Measurements from ENCODE around the gene GATA6. TPM values are rescaled to one million over a fixed set of nuclear protein-coding genes. Genes with fewer than 3 reads are reported as not detected.

The GATA6 gene
- polyA plus RNA-seq, 1 of the 3 experiments (the other 2 are of a cell fraction): not detected

DNA sequence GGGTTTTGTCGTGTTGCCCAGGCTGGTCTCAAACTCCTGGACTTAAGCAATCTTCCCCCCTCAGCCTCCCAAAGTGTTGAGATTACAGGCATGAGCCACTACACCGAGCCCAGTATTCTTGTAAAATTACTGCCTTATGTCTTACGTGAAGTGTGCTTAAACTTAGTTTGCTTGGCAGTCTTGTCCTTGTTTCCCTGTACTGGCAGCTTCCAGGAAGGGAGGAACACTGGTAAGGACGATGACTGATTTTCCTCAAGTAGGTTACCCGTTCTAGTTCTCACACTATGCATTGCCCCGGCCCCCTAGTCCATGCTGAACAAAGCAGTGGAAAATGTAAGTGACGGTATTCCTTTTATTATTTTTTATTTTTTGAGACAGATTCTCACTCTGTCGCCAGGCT lies 19.7 kb upstream of the GATA6 start (continued):
- TF ChIP-seq, protein P1, sequence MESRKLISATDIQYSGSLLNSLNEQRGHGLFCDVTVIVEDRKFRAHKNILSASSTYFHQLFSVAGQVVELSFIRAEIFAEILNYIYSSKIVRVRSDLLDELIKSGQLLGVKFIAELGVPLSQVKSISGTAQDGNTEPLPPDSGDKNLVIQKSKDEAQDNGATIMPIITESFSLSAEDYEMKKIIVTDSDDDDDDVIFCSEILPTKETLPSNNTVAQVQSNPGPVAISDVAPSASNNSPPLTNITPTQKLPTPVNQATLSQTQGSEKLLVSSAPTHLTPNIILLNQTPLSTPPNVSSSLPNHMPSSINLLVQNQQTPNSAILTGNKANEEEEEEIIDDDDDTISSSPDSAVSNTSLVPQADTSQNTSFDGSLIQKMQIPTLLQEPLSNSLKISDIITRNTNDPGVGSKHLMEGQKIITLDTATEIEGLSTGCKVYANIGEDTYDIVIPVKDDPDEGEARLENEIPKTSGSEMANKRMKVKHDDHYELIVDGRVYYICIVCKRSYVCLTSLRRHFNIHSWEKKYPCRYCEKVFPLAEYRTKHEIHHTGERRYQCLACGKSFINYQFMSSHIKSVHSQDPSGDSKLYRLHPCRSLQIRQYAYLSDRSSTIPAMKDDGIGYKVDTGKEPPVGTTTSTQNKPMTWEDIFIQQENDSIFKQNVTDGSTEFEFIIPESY (IDR thresholded peaks at IDR 0.05; ENCODE audit: borderline replicate concordance, low read depth): no peak
- TF ChIP-seq POLR2AphosphoS5 (IDR thresholded peaks at IDR 0.05; ENCODE audit: low read depth, low read length): no peak
- TF ChIP-seq TCF12 (IDR thresholded peaks at IDR 0.05): no peak

DNA sequence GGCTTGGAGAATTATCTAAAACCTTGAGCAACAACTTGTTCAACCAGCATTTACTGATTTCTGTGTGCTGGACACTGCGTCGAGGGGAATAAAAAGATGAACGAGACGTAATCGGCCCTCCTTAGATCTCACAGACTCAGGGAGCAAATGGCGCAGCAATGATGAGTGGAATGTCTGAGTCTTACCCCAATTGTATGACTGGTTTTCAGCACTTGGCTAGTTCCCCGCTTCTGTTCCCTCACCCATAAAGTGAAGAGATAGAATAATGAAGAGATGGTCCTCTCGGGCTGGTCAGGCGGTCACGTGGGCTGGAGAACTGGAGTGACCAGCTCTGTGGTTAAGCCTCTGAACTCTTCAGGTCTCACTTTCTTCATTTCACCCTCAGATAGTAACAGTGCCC lies 17.3 kb upstream of the GATA6 start:
- no peaks in the 10 kb centered on the region for H4K20me1 ChIP-seq (ENCODE audit: insufficient read depth)
- DNase-seq: no peak
- H3K9ac ChIP-seq: no peak overlapping the region
- TF ChIP-seq FOXJ3 (CRISPR knock-in tag; IDR thresholded peaks at IDR 0.05) (no peak), MXI1 (IDR thresholded peaks at IDR 0.05; ENCODE audit: low read depth, low read length) (no peak), TAF1 (IDR thresholded peaks at IDR 0.05; ENCODE audit: borderline replicate concordance, low read depth, low read length) (no peak)
- TF ChIP-seq, protein P2, sequence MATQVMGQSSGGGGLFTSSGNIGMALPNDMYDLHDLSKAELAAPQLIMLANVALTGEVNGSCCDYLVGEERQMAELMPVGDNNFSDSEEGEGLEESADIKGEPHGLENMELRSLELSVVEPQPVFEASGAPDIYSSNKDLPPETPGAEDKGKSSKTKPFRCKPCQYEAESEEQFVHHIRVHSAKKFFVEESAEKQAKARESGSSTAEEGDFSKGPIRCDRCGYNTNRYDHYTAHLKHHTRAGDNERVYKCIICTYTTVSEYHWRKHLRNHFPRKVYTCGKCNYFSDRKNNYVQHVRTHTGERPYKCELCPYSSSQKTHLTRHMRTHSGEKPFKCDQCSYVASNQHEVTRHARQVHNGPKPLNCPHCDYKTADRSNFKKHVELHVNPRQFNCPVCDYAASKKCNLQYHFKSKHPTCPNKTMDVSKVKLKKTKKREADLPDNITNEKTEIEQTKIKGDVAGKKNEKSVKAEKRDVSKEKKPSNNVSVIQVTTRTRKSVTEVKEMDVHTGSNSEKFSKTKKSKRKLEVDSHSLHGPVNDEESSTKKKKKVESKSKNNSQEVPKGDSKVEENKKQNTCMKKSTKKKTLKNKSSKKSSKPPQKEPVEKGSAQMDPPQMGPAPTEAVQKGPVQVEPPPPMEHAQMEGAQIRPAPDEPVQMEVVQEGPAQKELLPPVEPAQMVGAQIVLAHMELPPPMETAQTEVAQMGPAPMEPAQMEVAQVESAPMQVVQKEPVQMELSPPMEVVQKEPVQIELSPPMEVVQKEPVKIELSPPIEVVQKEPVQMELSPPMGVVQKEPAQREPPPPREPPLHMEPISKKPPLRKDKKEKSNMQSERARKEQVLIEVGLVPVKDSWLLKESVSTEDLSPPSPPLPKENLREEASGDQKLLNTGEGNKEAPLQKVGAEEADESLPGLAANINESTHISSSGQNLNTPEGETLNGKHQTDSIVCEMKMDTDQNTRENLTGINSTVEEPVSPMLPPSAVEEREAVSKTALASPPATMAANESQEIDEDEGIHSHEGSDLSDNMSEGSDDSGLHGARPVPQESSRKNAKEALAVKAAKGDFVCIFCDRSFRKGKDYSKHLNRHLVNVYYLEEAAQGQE (IDR thresholded peaks at IDR 0.05; ENCODE audit: low read depth, low read length): peak; percentile 63; the same call in 1 of the 2 replicates
- H2AFZ ChIP-seq (ENCODE audit: low read depth): no peak overlapping the region
- H3F3A ChIP-seq (replicated peaks; ENCODE audit: insufficient read depth): no peaks in the 10 kb centered on the region
- ChIA-PET POLR2A (no interaction called here), CTCF (no interaction called here)
- H3K36me3 ChIP-seq (replicated peaks in 1 of 2; ENCODE audit: control insufficient read depth in 1 of 2, insufficient read depth in 2 of 2, low read length in 1 of 2): no peaks in the 10 kb centered on the region
- H3K27me3 ChIP-seq (ENCODE audit: insufficient read depth): peaks cover 13% of the 10 kb centered on the region; the same call in 1 of the 2 replicates
- WGBS (ENCODE audit: low lambda C conversion rate): 9% methylated on average over 9 of the region's 10 CpGs
- H3K79me2 ChIP-seq (ENCODE audit: insufficient read depth): no peaks in the 10 kb centered on the region
- H3K4me1 ChIP-seq (ENCODE audit: control insufficient read depth in 1 of 2, insufficient read depth in 2 of 2, low read depth in 1 of 2, low read length in 1 of 2): no peaks in the 10 kb centered on the region
- H3K27ac ChIP-seq (ENCODE audit: low read depth in 2 of 2, low read length in 1 of 2): no peak overlapping the region
- no peak overlapping the region for H3K4me2 ChIP-seq
- H3K4me3 ChIP-seq (ENCODE audit: low read depth in 2 of 2, low read length in 1 of 2): no peak overlapping the region
- H3K9me3 ChIP-seq: no peaks in the 10 kb centered on the region
- H3K9me2 ChIP-seq: no peaks in the 10 kb centered on the region

DNA sequence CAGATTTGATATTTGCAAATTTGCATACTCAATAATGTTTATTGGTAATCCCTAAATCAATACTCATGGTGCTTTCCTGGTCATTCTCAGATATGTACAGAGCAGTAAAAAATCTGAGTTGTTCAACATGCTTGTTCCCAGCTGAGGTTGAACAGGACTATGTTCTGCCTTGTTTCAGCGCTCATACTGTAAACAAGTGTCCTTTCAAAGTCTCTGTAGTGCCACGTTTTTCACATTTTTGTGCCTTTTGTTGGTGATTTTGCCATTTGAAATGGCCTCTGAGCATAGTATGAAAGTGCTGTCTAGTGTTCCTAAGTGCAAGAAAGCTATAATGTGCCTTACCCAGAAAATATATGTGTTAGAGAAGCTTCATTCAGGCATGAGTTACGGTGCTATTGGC lies 16.0 kb upstream of the GATA6 start:
- H3K4me2 ChIP-seq: no peak overlapping the region
- POLR2A ChIA-PET: no interaction called here
- TF ChIP-seq NRF1 (IDR thresholded peaks at IDR 0.05; ENCODE audit: low read depth, low read length) (no peak), RCOR1 (IDR thresholded peaks at IDR 0.05; ENCODE audit: low read length) (no peak), ELF1 (IDR thresholded peaks at IDR 0.05) (no peak), GATA2 (CRISPR knock-in tag; IDR thresholded peaks at IDR 0.05) (no peak), CHD2 (IDR thresholded peaks at IDR 0.05; ENCODE audit: low read length, partially characterized antibody) (no peak), MXI1 (IDR thresholded peaks at IDR 0.05; ENCODE audit: low read depth, low read length) (no peak), TEAD4 (IDR thresholded peaks at IDR 0.05; ENCODE audit: borderline replicate concordance, insufficient read depth) (no peak), POLR2AphosphoS5 (IDR thresholded peaks at IDR 0.05; ENCODE audit: low read depth, low read length) (no peak), TAF1 (IDR thresholded peaks at IDR 0.05; ENCODE audit: borderline replicate concordance, low read depth, low read length) (no peak), SIN3A (IDR thresholded peaks at IDR 0.05; ENCODE audit: borderline replicate concordance, low read depth, low read length) (no peak)
- TF ChIP-seq, protein P3, sequence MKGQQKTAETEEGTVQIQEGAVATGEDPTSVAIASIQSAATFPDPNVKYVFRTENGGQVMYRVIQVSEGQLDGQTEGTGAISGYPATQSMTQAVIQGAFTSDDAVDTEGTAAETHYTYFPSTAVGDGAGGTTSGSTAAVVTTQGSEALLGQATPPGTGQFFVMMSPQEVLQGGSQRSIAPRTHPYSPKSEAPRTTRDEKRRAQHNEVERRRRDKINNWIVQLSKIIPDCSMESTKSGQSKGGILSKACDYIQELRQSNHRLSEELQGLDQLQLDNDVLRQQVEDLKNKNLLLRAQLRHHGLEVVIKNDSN (IDR thresholded peaks at IDR 0.05; ENCODE audit: borderline replicate concordance, low read depth): no peak
- TF ChIP-seq, protein P4, sequence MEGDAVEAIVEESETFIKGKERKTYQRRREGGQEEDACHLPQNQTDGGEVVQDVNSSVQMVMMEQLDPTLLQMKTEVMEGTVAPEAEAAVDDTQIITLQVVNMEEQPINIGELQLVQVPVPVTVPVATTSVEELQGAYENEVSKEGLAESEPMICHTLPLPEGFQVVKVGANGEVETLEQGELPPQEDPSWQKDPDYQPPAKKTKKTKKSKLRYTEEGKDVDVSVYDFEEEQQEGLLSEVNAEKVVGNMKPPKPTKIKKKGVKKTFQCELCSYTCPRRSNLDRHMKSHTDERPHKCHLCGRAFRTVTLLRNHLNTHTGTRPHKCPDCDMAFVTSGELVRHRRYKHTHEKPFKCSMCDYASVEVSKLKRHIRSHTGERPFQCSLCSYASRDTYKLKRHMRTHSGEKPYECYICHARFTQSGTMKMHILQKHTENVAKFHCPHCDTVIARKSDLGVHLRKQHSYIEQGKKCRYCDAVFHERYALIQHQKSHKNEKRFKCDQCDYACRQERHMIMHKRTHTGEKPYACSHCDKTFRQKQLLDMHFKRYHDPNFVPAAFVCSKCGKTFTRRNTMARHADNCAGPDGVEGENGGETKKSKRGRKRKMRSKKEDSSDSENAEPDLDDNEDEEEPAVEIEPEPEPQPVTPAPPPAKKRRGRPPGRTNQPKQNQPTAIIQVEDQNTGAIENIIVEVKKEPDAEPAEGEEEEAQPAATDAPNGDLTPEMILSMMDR (IDR thresholded peaks at IDR 0.05): no peak
- TF ChIP-seq, protein P5, sequence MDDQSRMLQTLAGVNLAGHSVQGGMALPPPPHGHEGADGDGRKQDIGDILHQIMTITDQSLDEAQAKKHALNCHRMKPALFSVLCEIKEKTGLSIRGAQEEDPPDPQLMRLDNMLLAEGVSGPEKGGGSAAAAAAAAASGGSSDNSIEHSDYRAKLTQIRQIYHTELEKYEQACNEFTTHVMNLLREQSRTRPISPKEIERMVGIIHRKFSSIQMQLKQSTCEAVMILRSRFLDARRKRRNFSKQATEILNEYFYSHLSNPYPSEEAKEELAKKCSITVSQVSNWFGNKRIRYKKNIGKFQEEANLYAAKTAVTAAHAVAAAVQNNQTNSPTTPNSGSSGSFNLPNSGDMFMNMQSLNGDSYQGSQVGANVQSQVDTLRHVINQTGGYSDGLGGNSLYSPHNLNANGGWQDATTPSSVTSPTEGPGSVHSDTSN (IDR thresholded peaks at IDR 0.05): no peak

More for the DNA sequence above, 16.0 kb upstream of the GATA6 start:
- H3K79me2 ChIP-seq (ENCODE audit: insufficient read depth): no peaks in the 10 kb centered on the region
- peaks cover 23% of the 10 kb centered on the region; the same call in 1 of the 2 replicates for H3K27me3 ChIP-seq (ENCODE audit: insufficient read depth)
- 19% methylated on average over 3 of the region's 3 CpGs for WGBS (ENCODE audit: low lambda C conversion rate)
- no peaks in the 10 kb centered on the region for H3K4me1 ChIP-seq (ENCODE audit: control insufficient read depth in 1 of 2, insufficient read depth in 2 of 2, low read depth in 1 of 2, low read length in 1 of 2)
- no peaks in the 10 kb centered on the region for H4K20me1 ChIP-seq (ENCODE audit: insufficient read depth)
- H3K9ac ChIP-seq: no peak overlapping the region
- H3K9me2 ChIP-seq: no peaks in the 10 kb centered on the region
- no peak overlapping the region for H3K27ac ChIP-seq (ENCODE audit: low read depth in 2 of 2, low read length in 1 of 2)
- no peak for DNase-seq
- CTCF ChIA-PET: no interaction called here
- H3K4me3 ChIP-seq (ENCODE audit: low read depth in 2 of 2, low read length in 1 of 2): no peak overlapping the region
- no peaks in the 10 kb centered on the region for H3K36me3 ChIP-seq (replicated peaks in 1 of 2; ENCODE audit: control insufficient read depth in 1 of 2, insufficient read depth in 2 of 2, low read length in 1 of 2)
- H3K9me3 ChIP-seq: no peaks in the 10 kb centered on the region
- no peaks in the 10 kb centered on the region for H3F3A ChIP-seq (replicated peaks; ENCODE audit: insufficient read depth)
- no peak overlapping the region for H2AFZ ChIP-seq (ENCODE audit: low read depth)

Data from SK-N-SH (cell line).